Mesangial cell (primary cell): ENCODE results near the gene SMIM10L2A. TPM values are rescaled to one million over a fixed set of nuclear protein-coding genes. Genes with fewer than 3 reads are reported as not detected.

Experiments
- total RNA-seq: library from RNA; depleted of rRNA; stranded (reverse); fragments of >200 nt; gene quantifications from 2 replicates; pipeline ENCODE4 v1.2.3, GENCODE V29; 2015

The SMIM10L2A gene
- 0.16 and 2.3 TPM in 2 replicates for total RNA-seq

DNA sequence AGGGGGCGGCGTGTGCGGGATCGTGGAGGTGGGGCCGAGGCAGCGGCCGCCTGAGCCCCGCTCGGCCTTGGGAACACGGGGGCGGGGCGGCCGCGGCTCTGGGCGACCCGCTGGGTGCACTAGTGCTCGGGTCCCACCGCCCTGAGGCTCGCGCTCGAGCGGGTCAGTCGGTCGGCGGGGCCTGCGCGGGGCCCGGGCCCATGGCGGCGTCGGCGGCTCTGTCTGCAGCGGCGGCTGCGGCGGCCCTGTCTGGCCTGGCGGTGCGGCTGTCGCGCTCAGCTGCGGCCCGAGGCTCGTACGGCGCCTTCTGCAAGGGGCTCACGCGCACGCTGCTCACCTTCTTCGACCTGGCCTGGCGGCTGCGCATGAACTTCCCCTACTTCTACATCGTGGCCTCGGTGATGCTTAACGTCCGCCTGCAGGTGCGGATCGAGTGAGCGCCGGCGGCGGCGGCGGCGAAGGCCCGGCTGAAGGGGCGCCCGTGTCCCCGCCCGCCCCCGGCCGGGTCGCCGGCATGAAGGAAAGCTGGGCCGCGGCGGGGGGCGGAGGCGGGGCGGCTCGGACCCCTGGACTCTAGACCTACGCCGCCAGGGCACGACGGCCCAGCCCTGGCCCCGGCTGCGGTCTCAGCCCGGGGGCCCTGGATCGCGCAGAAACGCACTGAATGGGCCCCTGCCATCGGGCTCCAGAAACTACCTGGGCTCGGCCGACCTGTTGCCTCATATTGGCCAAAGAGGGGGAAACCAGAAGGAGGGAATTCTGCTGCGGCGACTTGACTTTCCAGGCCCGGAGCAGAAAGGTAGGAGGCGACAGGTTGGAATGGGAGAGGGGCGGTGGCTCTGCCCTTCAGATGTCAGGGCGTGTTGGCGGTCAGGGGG is at the start of gene SMIM10L2A:
Gene SMIM10L2A, plus strand, starts transcription at position 13 of the 878 bp plus-strand sequence. Its CDS starts 188 bp downstream, at position 201.

Other genes starting within 250 kb of the SMIM10L2A start
- not detected in 2 replicates for gene ETDA, start 169.9 kb upstream of the SMIM10L2A start, total RNA-seq
- gene ETDC, start 112.5 kb upstream of the SMIM10L2A start, total RNA-seq: not detected in 2 replicates
- 2.1 and 3.2 TPM in 2 replicates for gene ZNF75D, start 77.8 kb upstream of the SMIM10L2A start, total RNA-seq
- gene ZNF449, start 77.1 kb upstream of the SMIM10L2A start, total RNA-seq: 2.0 and 3.4 TPM in 2 replicates
- gene INTS6L, start 98.7 kb downstream of the SMIM10L2A start, total RNA-seq: 1.6 and 3.2 TPM in 2 replicates